ENCODE results near the gene MDFIC. TPM values are rescaled to one million over a fixed set of nuclear protein-coding genes. Genes with fewer than 3 reads are reported as not detected.

MDFIC gene
- total RNA-seq, 1 donor from 2014 or later = 24.8 TPM

DNA sequence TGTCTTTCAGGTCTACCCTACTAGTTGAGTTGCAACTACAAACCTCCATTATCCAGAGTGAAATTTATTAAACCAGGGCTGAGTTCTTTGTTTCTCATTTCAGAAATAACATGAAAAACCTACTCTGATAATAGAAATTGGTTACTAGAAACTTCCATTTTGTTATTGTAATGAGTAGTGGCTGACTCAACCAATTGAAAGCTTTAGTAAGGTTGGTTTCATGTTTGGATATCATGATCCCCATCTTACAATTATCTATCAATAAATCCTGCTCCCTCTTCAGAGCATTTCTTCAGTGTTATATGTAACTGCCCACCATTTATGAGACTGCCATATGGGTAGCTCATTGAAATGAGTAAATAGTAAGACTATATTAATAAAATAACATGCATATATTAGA, 16.9 kb downstream of the MDFIC start:
- DNase-seq (ENCODE audit: low read depth) = no peak
- TF ChIP-seq, protein P1, sequence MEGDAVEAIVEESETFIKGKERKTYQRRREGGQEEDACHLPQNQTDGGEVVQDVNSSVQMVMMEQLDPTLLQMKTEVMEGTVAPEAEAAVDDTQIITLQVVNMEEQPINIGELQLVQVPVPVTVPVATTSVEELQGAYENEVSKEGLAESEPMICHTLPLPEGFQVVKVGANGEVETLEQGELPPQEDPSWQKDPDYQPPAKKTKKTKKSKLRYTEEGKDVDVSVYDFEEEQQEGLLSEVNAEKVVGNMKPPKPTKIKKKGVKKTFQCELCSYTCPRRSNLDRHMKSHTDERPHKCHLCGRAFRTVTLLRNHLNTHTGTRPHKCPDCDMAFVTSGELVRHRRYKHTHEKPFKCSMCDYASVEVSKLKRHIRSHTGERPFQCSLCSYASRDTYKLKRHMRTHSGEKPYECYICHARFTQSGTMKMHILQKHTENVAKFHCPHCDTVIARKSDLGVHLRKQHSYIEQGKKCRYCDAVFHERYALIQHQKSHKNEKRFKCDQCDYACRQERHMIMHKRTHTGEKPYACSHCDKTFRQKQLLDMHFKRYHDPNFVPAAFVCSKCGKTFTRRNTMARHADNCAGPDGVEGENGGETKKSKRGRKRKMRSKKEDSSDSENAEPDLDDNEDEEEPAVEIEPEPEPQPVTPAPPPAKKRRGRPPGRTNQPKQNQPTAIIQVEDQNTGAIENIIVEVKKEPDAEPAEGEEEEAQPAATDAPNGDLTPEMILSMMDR (conservative IDR thresholded peaks at IDR 0.05; ENCODE audit: low read depth, low read length) = no peak
- H3K4me3 ChIP-seq (ENCODE audit: low read depth, low read length) = no peak overlapping the region

DNA sequence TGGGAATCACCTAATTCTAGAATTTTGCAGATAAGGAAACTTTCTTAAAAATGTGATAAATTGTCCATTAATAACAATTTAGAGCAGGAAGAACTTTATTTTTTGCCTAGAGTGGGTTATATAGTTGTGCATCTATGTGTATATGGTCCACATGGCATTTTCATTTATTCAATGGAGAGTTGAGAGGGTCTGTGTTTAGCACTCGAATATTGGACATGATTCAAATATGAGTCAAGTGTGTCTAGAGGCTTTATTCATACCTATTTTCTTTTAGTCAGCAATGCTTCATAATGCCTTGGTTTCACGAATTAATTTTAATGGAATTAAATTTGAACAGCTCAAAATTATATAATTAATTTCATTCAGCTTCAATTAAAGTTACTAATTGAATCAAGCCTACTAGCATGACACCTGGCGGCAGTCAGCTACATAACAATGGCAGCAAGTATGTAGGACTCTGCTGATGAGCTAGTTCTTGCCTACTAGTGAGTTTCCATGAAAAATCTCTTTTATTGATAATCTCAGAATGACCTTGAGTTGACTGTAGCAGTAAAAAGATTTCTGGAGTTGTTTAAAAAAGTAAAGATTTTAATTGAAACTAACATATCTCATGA, 17.7 kb downstream of the MDFIC start:
- H3K4me3 ChIP-seq (ENCODE audit: low read depth, low read length) = no peak overlapping the region
- no peak for DNase-seq (ENCODE audit: low read depth)
- TF ChIP-seq, protein P1 (conservative IDR thresholded peaks at IDR 0.05; ENCODE audit: low read depth, low read length) = no peak

DNA sequence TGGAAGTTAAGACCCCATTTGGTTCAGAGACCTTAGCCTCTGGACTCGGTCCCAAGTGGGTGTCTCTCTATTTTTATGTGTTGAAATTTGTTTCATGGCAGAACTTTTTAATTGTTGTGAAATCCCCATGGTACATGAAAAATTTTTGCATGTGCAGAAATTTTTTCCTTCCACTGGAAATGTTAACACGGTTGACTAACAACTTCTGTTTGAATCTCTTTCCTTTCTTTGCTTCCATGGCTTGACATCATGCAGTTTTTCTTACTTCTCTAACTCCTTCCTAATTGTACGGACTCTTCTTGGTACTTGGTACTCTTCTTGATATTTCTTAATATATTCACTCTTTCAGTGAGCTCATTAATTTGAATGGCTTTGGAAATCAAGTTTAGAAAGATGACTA, 18.3 kb downstream of the MDFIC start:
- H3K4me3 ChIP-seq (ENCODE audit: low read depth, low read length) = no peak overlapping the region
- TF ChIP-seq, protein P1 (conservative IDR thresholded peaks at IDR 0.05; ENCODE audit: low read depth, low read length) = no peak
- no peak for DNase-seq (ENCODE audit: low read depth)

DNA sequence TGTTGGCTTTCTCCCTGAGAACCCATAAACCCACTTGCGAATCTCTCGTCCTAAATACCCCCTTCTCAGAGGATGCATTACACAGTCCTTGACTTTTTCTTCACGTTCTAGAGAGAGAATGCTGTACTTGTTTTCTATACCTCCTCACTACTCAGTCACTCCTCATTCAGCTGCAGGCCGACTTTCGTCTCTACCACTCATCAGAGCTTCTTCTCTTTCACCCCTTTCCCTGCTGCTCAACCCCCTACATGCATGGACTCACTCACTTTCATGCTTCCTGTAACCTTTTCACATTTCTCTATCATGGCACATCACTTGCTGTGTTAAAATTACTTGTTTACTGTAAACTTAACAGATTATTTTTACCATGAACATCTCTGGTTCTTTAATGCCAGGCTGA, 19.8 kb downstream of the MDFIC start:
- TF ChIP-seq, protein P1 (conservative IDR thresholded peaks at IDR 0.05; ENCODE audit: low read depth, low read length) = no peak
- H3K4me3 ChIP-seq (ENCODE audit: low read depth, low read length) = no peak overlapping the region

DNA sequence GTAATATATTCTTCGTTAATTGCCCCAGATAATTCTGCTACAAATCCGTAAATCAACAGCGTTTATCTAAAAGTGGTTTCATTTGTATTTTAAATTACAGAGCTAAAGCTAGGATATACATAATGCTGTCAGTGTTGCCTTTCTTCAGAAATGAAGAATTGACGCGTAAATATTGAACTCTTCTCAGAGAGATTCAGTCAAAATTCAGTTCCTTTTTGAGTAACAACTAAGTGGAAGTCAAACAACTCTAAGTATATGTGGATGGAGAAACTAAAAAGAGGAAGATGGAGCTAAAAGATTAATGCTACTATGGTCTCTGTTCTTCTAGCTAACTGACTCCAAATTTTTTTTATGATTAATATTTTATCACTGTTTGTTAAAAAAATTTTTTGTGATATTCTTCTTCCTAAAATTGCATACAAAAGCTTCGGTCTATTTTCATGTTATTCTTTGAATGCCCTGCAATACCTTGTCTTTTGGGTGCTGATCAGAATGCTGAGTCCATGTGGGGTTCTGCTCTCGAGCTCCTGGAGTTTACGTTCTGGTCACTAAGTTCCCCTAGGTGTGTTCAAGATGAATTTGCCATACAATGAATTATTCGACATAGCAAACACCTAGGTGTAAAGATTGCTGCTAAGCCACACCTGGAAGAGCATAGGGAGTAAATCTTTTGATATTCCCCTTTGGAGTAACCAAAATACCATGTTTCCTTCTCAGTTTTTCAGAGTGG, 20.7 kb downstream of the MDFIC start:
- no peak overlapping the region for H3K4me3 ChIP-seq (ENCODE audit: low read depth, low read length)
- TF ChIP-seq, protein P1 (conservative IDR thresholded peaks at IDR 0.05; ENCODE audit: low read depth, low read length) = no peak
- no peak for DNase-seq (ENCODE audit: low read depth)

More for the DNA sequence above, 19.8 kb downstream of the MDFIC start:
- DNase-seq (ENCODE audit: low read depth) = no peak

DNA sequence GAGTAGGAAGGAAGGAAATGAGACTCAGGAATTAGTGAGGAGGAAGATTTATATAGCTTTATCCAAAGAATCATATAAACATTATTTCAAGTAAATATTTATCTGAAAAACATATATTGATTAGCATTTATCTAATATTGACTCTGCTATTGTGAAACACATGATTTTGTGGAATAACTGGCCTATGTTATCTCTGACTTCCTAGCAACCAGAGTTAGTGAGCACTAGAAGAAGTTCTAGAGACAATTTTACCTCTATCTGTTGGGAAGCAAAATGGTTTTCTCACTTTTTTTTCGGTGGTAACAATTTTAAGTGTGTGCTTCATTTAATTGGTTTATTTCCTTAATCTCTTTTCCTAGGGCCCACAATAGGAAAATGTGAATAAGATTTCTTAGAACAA, 21.6 kb downstream of the MDFIC start:
- H3K4me3 ChIP-seq (ENCODE audit: low read depth, low read length) = no peak overlapping the region
- TF ChIP-seq, protein P1 (conservative IDR thresholded peaks at IDR 0.05; ENCODE audit: low read depth, low read length) = no peak
- no peak for DNase-seq (ENCODE audit: low read depth)
